ENCODE results near the gene MAD1L1.

MAD1L1 gene

DNA sequence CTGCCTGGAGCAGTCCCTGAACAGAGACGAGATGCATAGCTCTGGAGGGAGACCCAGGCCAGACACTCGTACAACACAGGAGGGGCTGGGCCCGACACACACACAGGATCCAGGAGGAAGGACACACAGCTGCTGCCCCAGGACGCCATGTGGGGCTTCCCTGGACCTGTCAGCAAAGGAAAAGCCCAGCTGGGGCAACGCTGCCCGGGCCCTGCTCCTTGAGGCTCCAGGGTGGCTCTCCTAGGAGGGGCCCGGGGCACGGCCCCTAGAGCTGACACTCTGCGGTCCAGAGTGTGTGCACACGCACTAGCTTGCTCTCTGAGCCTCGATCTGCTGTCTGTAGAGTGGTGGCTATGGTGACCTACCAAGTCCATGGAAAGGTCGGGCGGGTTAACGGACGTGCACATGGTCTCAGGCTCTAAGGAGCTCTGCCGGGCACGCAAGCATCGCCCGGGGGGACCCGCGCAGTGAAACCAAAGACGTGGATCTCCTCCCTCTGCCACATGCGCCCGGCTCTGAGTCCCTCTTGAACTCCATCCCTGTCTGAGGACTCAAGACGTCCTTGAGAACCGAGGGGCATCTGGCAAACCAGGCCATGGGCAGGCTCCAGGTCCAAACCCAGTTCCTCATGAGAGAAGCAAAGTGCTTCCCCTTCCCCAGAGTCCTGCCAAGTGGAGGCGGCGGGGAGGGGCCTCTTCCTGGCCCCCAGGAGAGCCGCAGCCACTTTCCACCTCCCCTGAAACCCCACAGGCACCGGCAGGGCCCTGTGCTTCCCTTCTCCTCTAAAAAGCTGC is 283.7 kb downstream of the MAD1L1 start:
- Histone ChIP-seq H4K91ac (ENCODE audit: low read depth, low read length) (no peak overlapping the region), H3K79me2 (ENCODE audit: control insufficient read depth, insufficient read depth, low read length, poor library complexity) (no peaks in the 10 kb centered on the region), H2BK5ac (ENCODE audit: low read depth, low read length, poor library complexity) (no peak overlapping the region), H3K4me2 (ENCODE audit: low read length) (no peak overlapping the region), H3K4ac (ENCODE audit: low read depth, low read length) (no peak overlapping the region), H3K23ac (ENCODE audit: low read length) (no peak overlapping the region), H3K18ac (ENCODE audit: low read length) (no peak overlapping the region), H2BK120ac (ENCODE audit: insufficient read depth, low read length, poor library complexity) (no peak overlapping the region), H3K27ac (ENCODE audit: low read depth, low read length) (no peak overlapping the region), H4K12ac (ENCODE audit: low read depth, low read length) (no peak overlapping the region), H3K4me3 (ENCODE audit: low read depth, low read length) (no peak overlapping the region), H3K79me1 (ENCODE audit: low read length) (no peaks in the 10 kb centered on the region), H3K4me1 (ENCODE audit: control insufficient read depth in 1 of 2, insufficient read depth in 2 of 2, low read length in 2 of 2) (no peaks in the 10 kb centered on the region), H4K8ac (ENCODE audit: low read depth, low read length) (no peak overlapping the region), H2AK5ac (ENCODE audit: low read length) (no peak overlapping the region), H3K14ac (ENCODE audit: low read length) (no peak overlapping the region), H3K27me3 (ENCODE audit: insufficient read depth, low read length) (no peaks in the 10 kb centered on the region), H3K9me3 (ENCODE audit: insufficient read depth, low read depth, low read length) (peaks cover 3% of the 10 kb centered on the region), H3K9ac (ENCODE audit: low read length) (no peak overlapping the region), H2BK12ac (ENCODE audit: low read length) (no peak overlapping the region), H3K36me3 (ENCODE audit: control insufficient read depth in 1 of 2, insufficient read depth in 2 of 2, low read length in 2 of 2) (peaks cover 0 to 2% of the 10 kb centered on the region in 2 experiments), H2AFZ (ENCODE audit: insufficient read depth, low read length, poor library complexity) (no peak overlapping the region)
- DNase-seq = no peak
- no CpG with 5 or more reads among the region's 30 CpGs for WGBS (ENCODE audit: extremely low coverage, insufficient coverage, insufficient read length)

GRCh38 chr7:1948301-1948796 is 284.4 kb downstream of the MAD1L1 start:
- no peak overlapping the region for H4K8ac ChIP-seq (ENCODE audit: low read depth, low read length)
- no peak for DNase-seq
- no peak overlapping the region for H4K91ac ChIP-seq (ENCODE audit: low read depth, low read length)
- H3K4ac ChIP-seq (ENCODE audit: low read depth, low read length) = no peak overlapping the region
- H3K79me2 ChIP-seq (ENCODE audit: control insufficient read depth, insufficient read depth, low read length, poor library complexity) = no peaks in the 10 kb centered on the region
- H3K79me1 ChIP-seq (ENCODE audit: low read length) = no peaks in the 10 kb centered on the region
- H3K9ac ChIP-seq (ENCODE audit: low read length) = no peak overlapping the region
- H3K9me3 ChIP-seq (ENCODE audit: insufficient read depth, low read depth, low read length) = peaks cover 3% of the 10 kb centered on the region
- no peak overlapping the region for H4K12ac ChIP-seq (ENCODE audit: low read depth, low read length)
- H2AFZ ChIP-seq (ENCODE audit: insufficient read depth, low read length, poor library complexity) = no peak overlapping the region
- H3K27me3 ChIP-seq (ENCODE audit: insufficient read depth, low read length) = no peaks in the 10 kb centered on the region
- no peak overlapping the region for H2BK5ac ChIP-seq (ENCODE audit: low read depth, low read length, poor library complexity)
- no peak overlapping the region for H3K4me2 ChIP-seq (ENCODE audit: low read length)
- H3K14ac ChIP-seq (ENCODE audit: low read length) = no peak overlapping the region
- no peaks in the 10 kb centered on the region for H3K4me1 ChIP-seq (ENCODE audit: control insufficient read depth in 1 of 2, insufficient read depth in 2 of 2, low read length in 2 of 2)
- H3K36me3 ChIP-seq (ENCODE audit: control insufficient read depth in 1 of 2, insufficient read depth in 2 of 2, low read length in 2 of 2) = peaks cover 0 to 2% of the 10 kb centered on the region in 2 experiments
- no peak overlapping the region for H3K4me3 ChIP-seq (ENCODE audit: low read depth, low read length)
- H3K18ac ChIP-seq (ENCODE audit: low read length) = no peak overlapping the region
- no peak overlapping the region for H2BK12ac ChIP-seq (ENCODE audit: low read length)
- H2AK5ac ChIP-seq (ENCODE audit: low read length) = no peak overlapping the region
- H3K27ac ChIP-seq (ENCODE audit: low read depth, low read length) = no peak overlapping the region
- no CpG with 5 or more reads among the region's 20 CpGs for WGBS (ENCODE audit: extremely low coverage, insufficient coverage, insufficient read length)
- no peak overlapping the region for H2BK120ac ChIP-seq (ENCODE audit: insufficient read depth, low read length, poor library complexity)
- no peak overlapping the region for H3K23ac ChIP-seq (ENCODE audit: low read length)

DNA sequence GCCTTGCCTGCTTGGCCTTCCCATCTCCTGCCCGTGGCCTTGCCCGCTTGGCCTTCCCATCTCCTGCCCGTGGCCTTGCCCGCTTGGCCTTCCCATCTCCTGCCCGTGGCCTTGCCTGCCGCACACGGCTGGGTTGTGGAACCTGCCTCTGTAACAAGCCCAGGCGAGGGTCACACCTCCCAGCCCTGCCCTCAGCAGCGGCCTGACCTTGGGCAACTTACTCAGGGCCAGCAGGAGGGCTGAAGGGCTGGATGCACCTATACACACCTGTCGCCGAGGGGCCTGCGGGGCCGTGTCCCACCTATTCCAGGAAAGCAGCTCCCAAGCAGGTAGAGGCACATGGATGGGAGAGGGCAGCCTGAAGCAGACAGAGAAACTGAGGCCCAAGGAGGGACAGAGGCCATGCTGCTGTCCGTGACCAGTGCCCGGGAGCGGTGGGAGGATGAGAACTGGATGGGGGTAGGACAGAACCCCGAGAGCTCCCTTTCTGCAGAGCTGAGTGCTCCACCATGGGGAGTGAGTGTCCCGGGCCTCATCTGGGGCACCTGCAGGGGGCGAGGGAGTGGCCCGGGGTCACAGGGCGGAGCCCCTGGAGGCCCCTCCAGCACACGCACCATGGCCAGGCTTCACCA is 285.0 kb downstream of the MAD1L1 start:
- H3K9me3 ChIP-seq (ENCODE audit: insufficient read depth, low read depth, low read length) = peaks cover 3% of the 10 kb centered on the region
- H3K4me1 ChIP-seq (ENCODE audit: control insufficient read depth in 1 of 2, insufficient read depth in 2 of 2, low read length in 2 of 2) = no peaks in the 10 kb centered on the region
- no peak overlapping the region for H2AK5ac ChIP-seq (ENCODE audit: low read length)
- H3K27ac ChIP-seq (ENCODE audit: low read depth, low read length) = no peak overlapping the region
- no peak overlapping the region for H4K8ac ChIP-seq (ENCODE audit: low read depth, low read length)
- no peak overlapping the region for H2BK120ac ChIP-seq (ENCODE audit: insufficient read depth, low read length, poor library complexity)
- no peaks in the 10 kb centered on the region for H3K79me2 ChIP-seq (ENCODE audit: control insufficient read depth, insufficient read depth, low read length, poor library complexity)
- H3K4ac ChIP-seq (ENCODE audit: low read depth, low read length) = no peak overlapping the region
- H3K4me2 ChIP-seq (ENCODE audit: low read length) = no peak overlapping the region
- H2BK12ac ChIP-seq (ENCODE audit: low read length) = no peak overlapping the region
- H2BK5ac ChIP-seq (ENCODE audit: low read depth, low read length, poor library complexity) = no peak overlapping the region
- H3K79me1 ChIP-seq (ENCODE audit: low read length) = no peaks in the 10 kb centered on the region
- no peak overlapping the region for H4K12ac ChIP-seq (ENCODE audit: low read depth, low read length)
- H3K36me3 ChIP-seq (ENCODE audit: control insufficient read depth in 1 of 2, insufficient read depth in 2 of 2, low read length in 2 of 2) = peaks cover 0 to 2% of the 10 kb centered on the region in 2 experiments
- no peak for DNase-seq
- no peak overlapping the region for H3K9ac ChIP-seq (ENCODE audit: low read length)
- no peak overlapping the region for H3K14ac ChIP-seq (ENCODE audit: low read length)
- no peak overlapping the region for H2AFZ ChIP-seq (ENCODE audit: insufficient read depth, low read length, poor library complexity)
- H4K91ac ChIP-seq (ENCODE audit: low read depth, low read length) = no peak overlapping the region
- H3K27me3 ChIP-seq (ENCODE audit: insufficient read depth, low read length) = no peaks in the 10 kb centered on the region
- no CpG with 5 or more reads among the region's 22 CpGs for WGBS (ENCODE audit: extremely low coverage, insufficient coverage, insufficient read length)
- H3K18ac ChIP-seq (ENCODE audit: low read length) = no peak overlapping the region
- no peak overlapping the region for H3K4me3 ChIP-seq (ENCODE audit: low read depth, low read length)
- no peak overlapping the region for H3K23ac ChIP-seq (ENCODE audit: low read length)

DNA sequence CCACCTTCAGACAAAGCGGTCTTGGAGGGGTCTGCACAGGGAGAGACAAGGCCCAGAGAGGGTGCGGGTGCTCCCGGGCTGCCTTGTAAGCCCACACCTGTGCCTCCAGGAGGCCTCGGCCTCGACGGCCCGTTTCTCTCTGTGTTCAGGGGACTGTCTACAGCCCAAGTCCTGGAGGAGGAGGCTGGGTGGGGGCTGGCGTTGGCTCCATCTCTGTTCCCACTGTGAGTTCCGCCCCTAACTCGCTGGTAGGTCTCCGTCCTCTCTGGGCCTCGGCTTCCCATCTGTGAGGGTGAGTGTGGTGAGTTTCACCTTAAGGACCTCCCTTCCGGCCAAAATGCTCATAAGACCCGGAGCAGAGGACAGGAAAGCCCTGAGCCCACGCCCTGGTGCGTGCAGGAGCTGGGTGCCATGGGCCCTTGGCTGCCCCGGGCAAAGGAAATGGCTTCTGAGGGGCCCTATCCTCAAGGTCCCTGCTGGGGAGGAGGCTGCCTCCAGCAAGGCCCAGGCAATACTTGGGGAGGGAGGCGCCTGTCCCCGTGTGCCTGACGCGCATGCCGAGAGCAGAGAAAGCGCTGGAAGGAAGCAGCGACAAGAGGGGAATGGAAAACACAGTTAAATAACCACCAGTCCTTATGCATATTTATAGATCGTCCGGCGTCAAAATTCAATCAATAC is 285.8 kb downstream of the MAD1L1 start:
- H3K18ac ChIP-seq (ENCODE audit: low read length) = no peak overlapping the region
- H2BK5ac ChIP-seq (ENCODE audit: low read depth, low read length, poor library complexity) = no peak overlapping the region
- no peak overlapping the region for H2AK5ac ChIP-seq (ENCODE audit: low read length)
- no peak overlapping the region for H2BK120ac ChIP-seq (ENCODE audit: insufficient read depth, low read length, poor library complexity)
- no peak overlapping the region for H2AFZ ChIP-seq (ENCODE audit: insufficient read depth, low read length, poor library complexity)
- H3K27me3 ChIP-seq (ENCODE audit: insufficient read depth, low read length) = no peaks in the 10 kb centered on the region
- no peaks in the 10 kb centered on the region for H3K4me1 ChIP-seq (ENCODE audit: control insufficient read depth in 1 of 2, insufficient read depth in 2 of 2, low read length in 2 of 2)
- H3K4me3 ChIP-seq (ENCODE audit: low read depth, low read length) = no peak overlapping the region
- H4K12ac ChIP-seq (ENCODE audit: low read depth, low read length) = no peak overlapping the region
- no peak overlapping the region for H3K9ac ChIP-seq (ENCODE audit: low read length)
- WGBS (ENCODE audit: extremely low coverage, insufficient coverage, insufficient read length) = no CpG with 5 or more reads among the region's 27 CpGs
- H3K4me2 ChIP-seq (ENCODE audit: low read length) = no peak overlapping the region
- peaks cover 3% of the 10 kb centered on the region for H3K9me3 ChIP-seq (ENCODE audit: insufficient read depth, low read depth, low read length)
- H3K23ac ChIP-seq (ENCODE audit: low read length) = no peak overlapping the region
- no peak for DNase-seq
- no peak overlapping the region for H3K27ac ChIP-seq (ENCODE audit: low read depth, low read length)
- peaks cover 0 to 2% of the 10 kb centered on the region in 2 experiments for H3K36me3 ChIP-seq (ENCODE audit: control insufficient read depth in 1 of 2, insufficient read depth in 2 of 2, low read length in 2 of 2)
- no peaks in the 10 kb centered on the region for H3K79me2 ChIP-seq (ENCODE audit: control insufficient read depth, insufficient read depth, low read length, poor library complexity)
- no peaks in the 10 kb centered on the region for H3K79me1 ChIP-seq (ENCODE audit: low read length)
- H4K91ac ChIP-seq (ENCODE audit: low read depth, low read length) = no peak overlapping the region
- H3K14ac ChIP-seq (ENCODE audit: low read length) = no peak overlapping the region
- H3K4ac ChIP-seq (ENCODE audit: low read depth, low read length) = no peak overlapping the region
- no peak overlapping the region for H4K8ac ChIP-seq (ENCODE audit: low read depth, low read length)
- H2BK12ac ChIP-seq (ENCODE audit: low read length) = no peak overlapping the region

Measured in trophoblast cell (in vitro differentiated cells and primary cell).